ENCODE results near the gene LOXL1.

GRCh38 chr15:73991260-73991659 lies 65.0 kb downstream of the LOXL1 start:
- TF ChIP-seq CTCF (IDR thresholded peaks at IDR 0.05 in 4 of 5, conservative IDR thresholded peaks at IDR 0.05 in 1 of 5) (no peak), POLR2A (IDR thresholded peaks at IDR 0.05) (no peak)
